HCT116 (cell line): ENCODE results near the gene CIDEA. TPM values are rescaled to one million over a fixed set of nuclear protein-coding genes. Genes with fewer than 3 reads are reported as not detected.

Source experiments
- ATAC-seq: fragments of 200-7000 bp; cut with Tn5 transposase; 2 replicates; pipeline ENCODE4 v1.9.1; 2020; ENCODE audit warnings: mild to moderate bottlenecking, moderate library complexity
- BruUV-seq: library from RNA; stranded (reverse); fragments of 400-500 nt; replicated peaks from 2 replicates; lab custom pipeline; 2021; lab: Mats Ljungman, UMichigan
- CTCF ChIA-PET: fragments of 300-600 bp; sonication (Branson Sonifier 250); formaldehyde crosslinking; loops from one replicate; lab custom pipeline; 2021; ENCODE audit warnings: antibody characterized with exemption; lab: Charles Lee
- POLR2A ChIA-PET: fragments of 300-600, 350-600 bp; sonication (Branson Sonifier 250); formaldehyde crosslinking; loops from one replicate; lab custom pipeline; 2021; ENCODE audit warnings: antibody characterized with exemption; lab: Charles Lee
- RAD21 ChIA-PET, 2 experiments: fragments of 300-600 bp; sonication (Branson Sonifier 250); formaldehyde crosslinking; loops; one replicate each; lab custom pipeline; 2023; ENCODE audit warnings: low total read pairs in 2 of 2; ENCODE audit not compliant: uncharacterized antibody in 2 of 2, unreplicated experiment in 2 of 2, low non-redundant PET in 1 of 2; lab: Charles Lee
- DNase-seq: peaks from one replicate; pipeline ENCODE4 v3.0.0-alpha.2; 2010; ENCODE audit warnings: low read depth, low spot score
- H2AFZ ChIP-seq: fragments of 200-600 bp; shearing (Covaris generic), sonication (generic); 2 replicates; pipeline ENCODE4 v1.6.1; 2017; ENCODE audit warnings: low read depth, mixed run types, mixed read lengths, antibody characterized with exemption, low read length; ENCODE audit not compliant: poor library complexity, severe bottlenecking
- H3K27ac ChIP-seq: 2 replicates; pipeline ENCODE4 v1.5.1; 2012; ENCODE audit warnings: low read depth, low read length
- H3K27me3 ChIP-seq: fragments of 200-600 bp; sonication (generic); 2 replicates; pipeline ENCODE4 v1.6.1; 2016; ENCODE audit warnings: mixed run types, low read length, mixed read lengths; ENCODE audit not compliant: insufficient read depth
- H3K36me3 ChIP-seq, 2 experiments: fragments of 200-500 bp in 1 of 2; fragments of 200-600 bp in 1 of 2; sonication (Bioruptor generic) in 1 of 2; sonication (generic) in 1 of 2; 2 replicates each; pipeline versions ENCODE4 v1.5.1 to v1.6.1; 2014 to 2016; ENCODE audit warnings: low read length in 2 of 2, inconsistent platforms in 1 of 2, mixed read lengths in 1 of 2, mixed run types in 1 of 2; ENCODE audit not compliant: insufficient read depth in 2 of 2, control insufficient read depth in 1 of 2
- H3K4me1 ChIP-seq, 2 experiments: fragments of 200-600 bp in 1 of 2; sonication (generic) in 1 of 2; 2 replicates each; pipeline versions ENCODE4 v1.5.1 to v1.6.1; 2012 to 2017; ENCODE audit warnings: low read length in 2 of 2, inconsistent platforms in 1 of 2, mild to moderate bottlenecking in 1 of 2, mixed read lengths in 1 of 2, mixed run types in 1 of 2, moderate library complexity in 1 of 2; ENCODE audit not compliant: insufficient read depth in 2 of 2, control insufficient read depth in 1 of 2
- H3K4me2 ChIP-seq: fragments of 200-600 bp; sonication (generic); 2 replicates; pipeline ENCODE4 v1.6.1; 2017; ENCODE audit warnings: mixed run types, low read length, mixed read lengths
- H3K4me3 ChIP-seq, 2 experiments: fragments of 200-600 bp in 1 of 2; sonication (generic) in 1 of 2; replicated peaks in 1 of 2; 2 replicates each; pipeline ENCODE4 v1.5.1; 2011 to 2016; ENCODE audit warnings: low read length in 2 of 2, control low read depth in 1 of 2, low read depth in 1 of 2, mild to moderate bottlenecking in 1 of 2, mixed read lengths in 1 of 2, mixed run types in 1 of 2
- H3K79me2 ChIP-seq: fragments of 200-600 bp; sonication (generic); 2 replicates; pipeline ENCODE4 v1.6.1; 2017; ENCODE audit warnings: mild to moderate bottlenecking, mixed run types, low read length, moderate library complexity, mixed read lengths; ENCODE audit not compliant: insufficient read depth
- H3K9ac ChIP-seq: fragments of 200-600 bp; sonication (generic); 2 replicates; pipeline ENCODE4 v1.6.1; 2016; ENCODE audit warnings: low read length, mixed read lengths
- H3K9me2 ChIP-seq: fragments of 200-600 bp; sonication (generic), shearing (Covaris generic); 2 replicates; pipeline ENCODE4 v1.6.1; 2017; ENCODE audit warnings: mixed run types, mild to moderate bottlenecking, moderate library complexity; ENCODE audit not compliant: insufficient read depth
- H3K9me3 ChIP-seq, 2 experiments: fragments of 200-500 bp in 1 of 2; fragments of 200-600 bp in 1 of 2; sonication (Bioruptor generic) in 1 of 2; sonication (generic) in 1 of 2; 2 replicates each; pipeline ENCODE4 v1.6.1; 2014 to 2017; ENCODE audit warnings: low read length in 2 of 2, mixed read lengths in 2 of 2, inconsistent platforms in 1 of 2, low read depth in 1 of 2, mild to moderate bottlenecking in 1 of 2, mixed run types in 1 of 2, moderate library complexity in 1 of 2; ENCODE audit not compliant: control insufficient read depth in 1 of 2, insufficient read depth in 1 of 2
- H4K20me1 ChIP-seq: fragments of 200-600 bp; sonication (generic), shearing (Covaris generic); 2 replicates; pipeline ENCODE4 v1.6.1; 2017; ENCODE audit warnings: mixed run types, mild to moderate bottlenecking, moderate library complexity; ENCODE audit not compliant: insufficient read depth
- ATF3 ChIP-seq: IDR thresholded peaks from 2 replicates; pipeline ENCODE4 v1.6.1; 2012
- CEBPB ChIP-seq: IDR thresholded peaks from 2 replicates; pipeline ENCODE4 v1.6.1; 2012; ENCODE audit warnings: low read depth
- EGR1 ChIP-seq: IDR thresholded peaks from 2 replicates; pipeline ENCODE4 v1.6.1; 2012; ENCODE audit warnings: low read depth
- ELF1 ChIP-seq: IDR thresholded peaks from 2 replicates; pipeline ENCODE4 v1.6.1; 2012; ENCODE audit warnings: low read depth, borderline replicate concordance
- EZH2 ChIP-seq: fragments of 200-600 bp; sonication (generic); IDR thresholded peaks from 2 replicates; pipeline ENCODE4 v1.6.1; 2017; ENCODE audit warnings: antibody characterized with exemption, mixed run types
- EZH2phosphoT487 ChIP-seq: fragments of 200-600 bp; IDR thresholded peaks from 2 replicates; pipeline ENCODE4 v1.6.1; 2018; ENCODE audit warnings: antibody characterized with exemption, borderline replicate concordance
- FOSL1 ChIP-seq: IDR thresholded peaks from 2 replicates; pipeline ENCODE4 v1.6.1; 2012; ENCODE audit warnings: low read depth
- JUND ChIP-seq: IDR thresholded peaks from 2 replicates; pipeline ENCODE4 v1.6.1; 2012
- POLR2A ChIP-seq: IDR thresholded peaks from 2 replicates; pipeline ENCODE4 v1.7.0; 2011; ENCODE audit warnings: borderline replicate concordance; ENCODE audit not compliant: insufficient read depth, insufficient read length; ENCODE audit errors: extremely low read depth
- POLR2AphosphoS5 ChIP-seq: IDR thresholded peaks from 2 replicates; pipeline ENCODE4 v1.6.1; 2011; ENCODE audit warnings: mild to moderate bottlenecking, low read depth, low read length, moderate library complexity
- RAD21 ChIP-seq: IDR thresholded peaks from 2 replicates; pipeline ENCODE4 v1.6.1; 2012; ENCODE audit warnings: low read depth, mild to moderate bottlenecking
- SIN3A ChIP-seq: IDR thresholded peaks from 2 replicates; pipeline ENCODE4 v1.6.1; 2012; ENCODE audit warnings: low read depth
- SP1 ChIP-seq: IDR thresholded peaks from 2 replicates; pipeline ENCODE4 v1.6.1; 2012; ENCODE audit warnings: low read depth
- TCF7L2 ChIP-seq: IDR thresholded peaks from 2 replicates; pipeline ENCODE4 v1.7.0; 2011; ENCODE audit warnings: borderline replicate concordance, inconsistent platforms; ENCODE audit not compliant: insufficient read depth, insufficient read length; ENCODE audit errors: extremely low read depth
- ZBTB33 ChIP-seq: IDR thresholded peaks from 2 replicates; pipeline ENCODE4 v1.6.1; 2011; ENCODE audit warnings: mild to moderate bottlenecking, low read length, moderate library complexity; ENCODE audit not compliant: insufficient replicate concordance; ENCODE audit errors: extremely low read depth
- ZFX ChIP-seq: fragments of 450-650 bp; IDR thresholded peaks from 2 replicates; pipeline ENCODE4 v1.6.1; 2017
- intact Hi-C: fragments of 100-400 bp; cut with micrococcal nuclease; formaldehyde crosslinking; loops from 2 replicates; pipeline ENCODE4 v1.10.0; 2022
- total RNA-seq: library from RNA; stranded (reverse); gene quantifications from one replicate; pipeline ENCODE4 v1.2.1, GENCODE V29; 2021; ENCODE audit not compliant: unreplicated experiment

The CIDEA gene
- total RNA-seq, 1 experiment from 2014 or later: not detected

- POLR2A ChIA-PET: no interaction called here
- CTCF ChIA-PET: no interaction called here
Measured at GRCh38 chr18:12301263-12302005, 47.3 kb downstream of the CIDEA start.

More at GRCh38 chr18:12301263-12302005, 47.3 kb downstream of the CIDEA start:
- H3K4me2 ChIP-seq: no peak overlapping the region
- no peaks in the 10 kb centered on the region for H3K9me3 ChIP-seq
- H3K4me3 ChIP-seq: no peak overlapping the region
- no peak overlapping the region for H2AFZ ChIP-seq
- DNase-seq: no peak
- intact Hi-C loops: no loop called here
- H3K36me3 ChIP-seq: no peaks in the 10 kb centered on the region
- no peak overlapping the region for H3K27ac ChIP-seq
- RAD21 ChIA-PET: no interaction called here
- H3K9ac ChIP-seq: no peak overlapping the region
- peaks cover 0 to 2% of the 10 kb centered on the region in 2 experiments; a peak in 1 of 4 replicates for H3K4me1 ChIP-seq
- no TSS peak for BruUV-seq
- TF ChIP-seq POLR2AphosphoS5 (no peak), RAD21 (no peak), FOSL1 (no peak), TCF7L2 (no peak), EZH2 (no peak), ATF3 (no peak), EGR1 (no peak), EZH2phosphoT487 (no peak), CEBPB (no peak), SIN3A (no peak), JUND (no peak), SP1 (no peak), ELF1 (no peak), POLR2A (no peak), ZFX (no peak), ZBTB33 (no peak)
- H4K20me1 ChIP-seq: no peaks in the 10 kb centered on the region
- H3K27me3 ChIP-seq: no peaks in the 10 kb centered on the region
- no peaks in the 10 kb centered on the region for H3K79me2 ChIP-seq
- ATAC-seq: no peak
- H3K9me2 ChIP-seq: no peaks in the 10 kb centered on the region
